Liver (tissue), 9 donors: ENCODE results near the gene DCP2. TPM values are rescaled to one million over a fixed set of nuclear protein-coding genes. Genes with fewer than 3 reads are reported as not detected.

Experiments used
- DNase-seq: peaks from one replicate; pipeline ENCODE4 v3.0.0-alpha.2; 2017; ENCODE audit warnings: low spot score
- H3K27ac ChIP-seq, 2 donors: one replicate each; pipeline ENCODE4 v1.7.0; 2013; ENCODE audit warnings: inconsistent platforms in 2 of 2, low read length in 2 of 2, control low read depth in 1 of 2, low read depth in 1 of 2, mild to moderate bottlenecking in 1 of 2
- H3K27me3 ChIP-seq, 4 donors: one replicate each; pipeline versions ENCODE4 v1.6.1 to v1.7.0; 2013; ENCODE audit warnings: low read length in 3 of 4, inconsistent platforms in 1 of 4, mild to moderate bottlenecking in 1 of 4, moderate library complexity in 1 of 4; ENCODE audit not compliant: control insufficient read depth in 4 of 4, insufficient read depth in 4 of 4
- H3K36me3 ChIP-seq, 4 donors: one replicate each; pipeline versions ENCODE4 v1.6.1 to v1.7.0; 2013; ENCODE audit warnings: low read length in 3 of 4, mild to moderate bottlenecking in 3 of 4, low read depth in 1 of 4, moderate library complexity in 1 of 4; ENCODE audit not compliant: control insufficient read depth in 4 of 4, insufficient read depth in 3 of 4
- H3K4me1 ChIP-seq, 4 donors: one replicate each; pipeline versions ENCODE4 v1.6.1 to v1.7.0; 2013; ENCODE audit warnings: low read length in 3 of 4, mild to moderate bottlenecking in 3 of 4, moderate library complexity in 1 of 4; ENCODE audit not compliant: control insufficient read depth in 4 of 4, insufficient read depth in 4 of 4
- H3K4me3 ChIP-seq, 3 donors: one replicate each; pipeline versions ENCODE4 v1.6.1 to v1.7.0; 2013; ENCODE audit warnings: low read length in 3 of 3, control low read depth in 1 of 3, low read depth in 1 of 3, mild to moderate bottlenecking in 1 of 3
- H3K9ac ChIP-seq, 2 donors: one replicate each; pipeline ENCODE4 v1.7.0; 2013; ENCODE audit warnings: low read length in 2 of 2, mild to moderate bottlenecking in 2 of 2, moderate library complexity in 2 of 2, control low read depth in 1 of 2, low read depth in 1 of 2
- H3K9me3 ChIP-seq, 4 donors: one replicate each; pipeline versions ENCODE4 v1.6.1 to v1.7.0; 2013; ENCODE audit warnings: low read length in 3 of 4; ENCODE audit not compliant: control insufficient read depth in 4 of 4
- ATF3 ChIP-seq: IDR thresholded peaks from 2 replicates; pipeline ENCODE4 v1.6.1; 2016; ENCODE audit warnings: antibody characterized with exemption
- EGR1 ChIP-seq, 2 donors: IDR thresholded peaks; 2 replicates each; pipeline ENCODE4 v1.6.1; 2016 to 2018; ENCODE audit warnings: antibody characterized with exemption in 2 of 2, low read depth in 2 of 2
- FOXA1 ChIP-seq: IDR thresholded peaks from 2 replicates; pipeline ENCODE4 v1.6.1; 2016; ENCODE audit warnings: antibody characterized with exemption
- FOXA2 ChIP-seq: IDR thresholded peaks from 2 replicates; pipeline ENCODE4 v1.6.1; 2016; ENCODE audit warnings: antibody characterized with exemption
- GABPA ChIP-seq, 2 donors: IDR thresholded peaks in 1 of 2; conservative IDR thresholded peaks in 1 of 2; 2 replicates each; pipeline ENCODE4 v1.6.1; 2016; ENCODE audit warnings: antibody characterized with exemption in 2 of 2, mild to moderate bottlenecking in 1 of 2, moderate library complexity in 1 of 2
- HNF4A ChIP-seq, 2 donors: conservative IDR thresholded peaks; 2 replicates each; pipeline ENCODE4 v1.6.1; 2016; ENCODE audit warnings: antibody characterized with exemption in 2 of 2, mild to moderate bottlenecking in 2 of 2
- HNF4G ChIP-seq: IDR thresholded peaks from 2 replicates; pipeline ENCODE4 v1.6.1; 2016; ENCODE audit warnings: antibody characterized with exemption
- JUND ChIP-seq, 2 donors: IDR thresholded peaks; 2 replicates each; pipeline ENCODE4 v1.6.1; 2016; ENCODE audit warnings: antibody characterized with exemption in 2 of 2
- MAX ChIP-seq: IDR thresholded peaks from 2 replicates; pipeline ENCODE4 v1.6.1; 2016; ENCODE audit warnings: antibody characterized with exemption
- NR2F2 ChIP-seq: IDR thresholded peaks from 2 replicates; pipeline ENCODE4 v1.6.1; 2016; ENCODE audit warnings: antibody characterized with exemption
- RAD21 ChIP-seq, 2 donors: IDR thresholded peaks; 2 replicates each; pipeline ENCODE4 v1.6.1; 2016; ENCODE audit warnings: antibody characterized with exemption in 2 of 2, mild to moderate bottlenecking in 2 of 2
- REST ChIP-seq: IDR thresholded peaks from 2 replicates; pipeline ENCODE4 v1.6.1; 2016; ENCODE audit warnings: antibody characterized with exemption, mild to moderate bottlenecking
- RXRA ChIP-seq, 2 donors: IDR thresholded peaks; 2 replicates each; pipeline ENCODE4 v1.6.1; 2017 to 2018; ENCODE audit warnings: antibody characterized with exemption in 2 of 2, mild to moderate bottlenecking in 1 of 2
- SP1 ChIP-seq: IDR thresholded peaks from 2 replicates; pipeline ENCODE4 v1.6.1; 2018; ENCODE audit warnings: antibody characterized with exemption, mild to moderate bottlenecking
- TAF1 ChIP-seq: conservative IDR thresholded peaks from 2 replicates; pipeline ENCODE4 v1.6.1; 2016; ENCODE audit warnings: antibody characterized with exemption, mild to moderate bottlenecking
- YY1 ChIP-seq: IDR thresholded peaks from 2 replicates; pipeline ENCODE4 v1.6.1; 2016; ENCODE audit warnings: antibody characterized with exemption, mild to moderate bottlenecking
- WGBS: extraction: QIAGEN DNeasy Blood & Tissue Kit; methylation state at CpG from one replicate; pipeline ENCODE4 v1.1.7; 2013; 5-methylcytosine and 5-hydroxymethylcytosine counted together
- polyA plus RNA-seq, 2 donors: library from polyadenylated mRNA; stranded (reverse) in 1 of 2; unstranded in 1 of 2; fragments of 200-250 nt in 1 of 2; fragments of >200 nt in 1 of 2; fragmentation: Nextera tagmentation in 1 of 2; extraction: Ambion mirVana in 1 of 2; gene quantifications; one replicate each; pipeline versions ENCODE4 v1.2.1 to v1.2.3, GENCODE V29; 2013 to 2015
- total RNA-seq, 2 donors: library from RNA; depleted of rRNA; stranded (reverse); fragments of >200 nt; gene quantifications; one replicate each; pipeline ENCODE4 v1.2.3, GENCODE V29; 2014
- TF ChIP-seq, protein P1 (sequence below): IDR thresholded peaks from 2 replicates; pipeline ENCODE4 v1.6.1; 2016; ENCODE audit warnings: antibody characterized with exemption
- TF ChIP-seq, protein P2 (sequence below): fragments of 150-350 bp; IDR thresholded peaks from 2 replicates; pipeline ENCODE4 v1.5.1; 2017; ENCODE audit warnings: improper control_type of control experiment, low read depth, low read length; ENCODE audit not compliant: missing input control
- donor health status: healthy.
- donor health status: healthy.
- donor health status: healthy.
- donor health status: healthy.
- donor health status: healthy.

The DCP2 gene
- total and polyA plus RNA-seq, 4 donors, result 2.9 to 44.2 (median 12.4) TPM

DNA sequence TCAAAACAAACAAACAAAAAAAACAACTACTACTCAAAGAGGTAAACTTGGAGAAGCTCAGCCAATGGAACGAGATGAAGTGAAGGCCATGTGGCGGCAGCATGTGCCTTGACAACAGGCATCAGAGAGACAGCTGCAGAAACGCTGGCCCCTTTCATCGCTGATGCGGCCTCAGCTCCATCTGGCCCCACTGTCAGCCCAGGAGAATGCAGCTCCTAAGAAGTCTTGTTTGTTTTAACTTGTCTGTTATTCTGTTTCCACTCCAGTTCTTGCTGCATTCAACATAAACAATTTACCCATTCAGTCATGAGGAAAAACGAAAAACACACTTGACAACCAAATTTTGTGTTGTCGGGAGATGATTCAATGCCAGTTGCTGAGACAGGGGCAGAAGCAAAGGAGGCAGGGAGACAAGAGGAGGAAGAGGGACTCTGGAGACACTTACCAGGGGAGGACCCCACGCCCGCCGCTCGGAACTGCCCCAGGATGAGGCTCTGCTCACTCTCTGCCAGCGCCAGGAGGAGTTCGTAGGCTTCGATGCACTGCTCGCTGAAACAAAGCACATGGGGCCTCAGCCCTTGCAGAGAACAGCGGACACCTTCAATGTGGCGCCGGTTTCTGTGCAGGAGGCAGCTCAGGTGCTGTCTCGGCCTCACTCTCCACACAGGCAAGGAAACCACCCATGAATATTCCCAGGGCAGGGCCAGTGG, 91.2 kb downstream of the DCP2 start:
- Histone ChIP-seq H3K36me3 (peaks cover 9 to 59% (median 47%) of the 10 kb centered on the region in 4 donors), H3K9ac (no peak overlapping the region), H3K27me3 (no peaks in the 10 kb centered on the region), H3K4me1 (no peaks in the 10 kb centered on the region), H3K4me3 (no peak overlapping the region), H3K9me3 (no peaks in the 10 kb centered on the region), H3K27ac (no peak overlapping the region)
- TF ChIP-seq HNF4G (no peak), RXRA (IDR thresholded peaks at IDR 0.05) (no peak), GABPA (IDR thresholded peaks at IDR 0.05 in 1 of 2, conservative IDR thresholded peaks at IDR 0.05 in 1 of 2) (no peak), NR2F2 (no peak), SP1 (no peak), HNF4A (conservative IDR thresholded peaks at IDR 0.05) (no peak), FOXA1 (no peak), JUND (IDR thresholded peaks at IDR 0.05) (no peak), MAX (no peak), FOXA2 (no peak), YY1 (no peak), REST (no peak), EGR1 (IDR thresholded peaks at IDR 0.05; ENCODE audit: low read depth in 2 of 2) (no peak), ATF3 (no peak), TAF1 (no peak), RAD21 (IDR thresholded peaks at IDR 0.05) (no peak)
- TF ChIP-seq, protein P1, sequence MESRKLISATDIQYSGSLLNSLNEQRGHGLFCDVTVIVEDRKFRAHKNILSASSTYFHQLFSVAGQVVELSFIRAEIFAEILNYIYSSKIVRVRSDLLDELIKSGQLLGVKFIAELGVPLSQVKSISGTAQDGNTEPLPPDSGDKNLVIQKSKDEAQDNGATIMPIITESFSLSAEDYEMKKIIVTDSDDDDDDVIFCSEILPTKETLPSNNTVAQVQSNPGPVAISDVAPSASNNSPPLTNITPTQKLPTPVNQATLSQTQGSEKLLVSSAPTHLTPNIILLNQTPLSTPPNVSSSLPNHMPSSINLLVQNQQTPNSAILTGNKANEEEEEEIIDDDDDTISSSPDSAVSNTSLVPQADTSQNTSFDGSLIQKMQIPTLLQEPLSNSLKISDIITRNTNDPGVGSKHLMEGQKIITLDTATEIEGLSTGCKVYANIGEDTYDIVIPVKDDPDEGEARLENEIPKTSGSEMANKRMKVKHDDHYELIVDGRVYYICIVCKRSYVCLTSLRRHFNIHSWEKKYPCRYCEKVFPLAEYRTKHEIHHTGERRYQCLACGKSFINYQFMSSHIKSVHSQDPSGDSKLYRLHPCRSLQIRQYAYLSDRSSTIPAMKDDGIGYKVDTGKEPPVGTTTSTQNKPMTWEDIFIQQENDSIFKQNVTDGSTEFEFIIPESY, result no peak
- TF ChIP-seq, protein P2, sequence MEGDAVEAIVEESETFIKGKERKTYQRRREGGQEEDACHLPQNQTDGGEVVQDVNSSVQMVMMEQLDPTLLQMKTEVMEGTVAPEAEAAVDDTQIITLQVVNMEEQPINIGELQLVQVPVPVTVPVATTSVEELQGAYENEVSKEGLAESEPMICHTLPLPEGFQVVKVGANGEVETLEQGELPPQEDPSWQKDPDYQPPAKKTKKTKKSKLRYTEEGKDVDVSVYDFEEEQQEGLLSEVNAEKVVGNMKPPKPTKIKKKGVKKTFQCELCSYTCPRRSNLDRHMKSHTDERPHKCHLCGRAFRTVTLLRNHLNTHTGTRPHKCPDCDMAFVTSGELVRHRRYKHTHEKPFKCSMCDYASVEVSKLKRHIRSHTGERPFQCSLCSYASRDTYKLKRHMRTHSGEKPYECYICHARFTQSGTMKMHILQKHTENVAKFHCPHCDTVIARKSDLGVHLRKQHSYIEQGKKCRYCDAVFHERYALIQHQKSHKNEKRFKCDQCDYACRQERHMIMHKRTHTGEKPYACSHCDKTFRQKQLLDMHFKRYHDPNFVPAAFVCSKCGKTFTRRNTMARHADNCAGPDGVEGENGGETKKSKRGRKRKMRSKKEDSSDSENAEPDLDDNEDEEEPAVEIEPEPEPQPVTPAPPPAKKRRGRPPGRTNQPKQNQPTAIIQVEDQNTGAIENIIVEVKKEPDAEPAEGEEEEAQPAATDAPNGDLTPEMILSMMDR, result no peak
- WGBS, result 96% methylated on average over 19 of the region's 19 CpGs
- DNase-seq, result no peak
